SU-DHL-6 (cell line): Measurements from ENCODE around the gene SOX10.

Source experiments
- H2AFZ ChIP-seq: fragments of 200-600 bp; sonication (generic); 2 replicates; pipeline ENCODE4 v1.6.1; 2014; ENCODE audit warnings: low read depth, mild to moderate bottlenecking, moderate library complexity, mixed read lengths, antibody characterized with exemption, low read length; ENCODE audit not compliant: severe bottlenecking
- H3F3A ChIP-seq: fragments of 200-600 bp; shearing (Covaris generic); 2 replicates; pipeline ENCODE4 v1.6.0; 2016; ENCODE audit warnings: antibody characterized with exemption, mild to moderate bottlenecking; ENCODE audit not compliant: insufficient read depth
- H3K27ac ChIP-seq: fragments of 200-600 bp; sonication (generic); 2 replicates; pipeline ENCODE4 v1.5.1; 2016; ENCODE audit warnings: low read depth, mild to moderate bottlenecking, low read length, moderate library complexity, mixed read lengths
- H3K27me3 ChIP-seq: fragments of 200-600 bp; sonication (generic), shearing (Covaris generic); 2 replicates; pipeline ENCODE4 v1.6.0; 2014; ENCODE audit warnings: mild to moderate bottlenecking, low read length
- H3K36me3 ChIP-seq: fragments of 200-600 bp; sonication (generic); 2 replicates; pipeline ENCODE4 v1.6.1; 2014; ENCODE audit warnings: mild to moderate bottlenecking, low read length, mixed read lengths
- H3K4me2 ChIP-seq: fragments of 300-600, 200-600 bp; shearing (Covaris generic), sonication (generic); 2 replicates; pipeline ENCODE4 v1.6.0; 2014; ENCODE audit warnings: low read length, low read depth, mild to moderate bottlenecking; ENCODE audit not compliant: poor library complexity, severe bottlenecking
- H3K4me3 ChIP-seq: fragments of 200-600 bp; sonication (generic); 2 replicates; pipeline ENCODE4 v1.5.1; 2014; ENCODE audit warnings: antibody characterized with exemption, low read length, mild to moderate bottlenecking, mixed read lengths; ENCODE audit not compliant: insufficient read depth, poor library complexity, severe bottlenecking
- H3K79me2 ChIP-seq: fragments of 200-600 bp; sonication (generic); 2 replicates; pipeline ENCODE4 v1.6.1; 2014; ENCODE audit warnings: mild to moderate bottlenecking, low read length, moderate library complexity; ENCODE audit not compliant: insufficient read depth
- H3K9ac ChIP-seq: fragments of 200-600 bp; sonication (generic); 2 replicates; pipeline ENCODE4 v1.7.0; 2014; ENCODE audit warnings: mild to moderate bottlenecking, low read length
- H3K9me2 ChIP-seq: fragments of 200-600 bp; sonication (generic); replicated peaks from 2 replicates; pipeline ENCODE4 v1.6.1; 2014; ENCODE audit warnings: low read length; ENCODE audit not compliant: insufficient read depth
- H3K9me3 ChIP-seq: fragments of 200-600 bp; sonication (generic); 2 replicates; pipeline ENCODE4 v1.6.1; 2014; ENCODE audit warnings: low read length, mixed read lengths; ENCODE audit not compliant: insufficient read depth
- H4K20me1 ChIP-seq: fragments of 200-600 bp; sonication (generic); 2 replicates; pipeline ENCODE4 v1.6.1; 2014; ENCODE audit warnings: low read depth, mild to moderate bottlenecking, antibody characterized with exemption, low read length, moderate library complexity, mixed read lengths
- EZH2phosphoT487 ChIP-seq: fragments of 200-600 bp; sonication (generic), shearing (Covaris generic); conservative IDR thresholded peaks from 2 replicates; pipeline ENCODE4 v1.6.1; 2018; ENCODE audit warnings: mild to moderate bottlenecking, antibody characterized with exemption, low read length, moderate library complexity, mixed read lengths
- TF ChIP-seq, protein P1 (sequence below): fragments of 200-600 bp; sonication (generic); IDR thresholded peaks from one replicate; pipeline ENCODE4 v1.5.1; 2017; ENCODE audit warnings: antibody characterized with exemption, mild to moderate bottlenecking, low read length, moderate library complexity; ENCODE audit not compliant: insufficient read depth, poor library complexity, severe bottlenecking

SOX10 gene

GRCh38 chr22:38021206-38021605, 36.9 kb upstream of the SOX10 start:
- Histone ChIP-seq H3K4me3 (no peak overlapping the region), H3K27me3 (no peaks in the 10 kb centered on the region), H3F3A (no peaks in the 10 kb centered on the region), H2AFZ (no peak overlapping the region), H3K27ac (no peak overlapping the region), H3K79me2 (no peaks in the 10 kb centered on the region), H3K4me2 (no peak overlapping the region), H4K20me1 (no peaks in the 10 kb centered on the region), H3K9ac (no peak overlapping the region), H3K36me3 (no peaks in the 10 kb centered on the region), H3K9me2 (no peaks in the 10 kb centered on the region), H3K9me3 (no peaks in the 10 kb centered on the region)
- TF ChIP-seq, protein P1, sequence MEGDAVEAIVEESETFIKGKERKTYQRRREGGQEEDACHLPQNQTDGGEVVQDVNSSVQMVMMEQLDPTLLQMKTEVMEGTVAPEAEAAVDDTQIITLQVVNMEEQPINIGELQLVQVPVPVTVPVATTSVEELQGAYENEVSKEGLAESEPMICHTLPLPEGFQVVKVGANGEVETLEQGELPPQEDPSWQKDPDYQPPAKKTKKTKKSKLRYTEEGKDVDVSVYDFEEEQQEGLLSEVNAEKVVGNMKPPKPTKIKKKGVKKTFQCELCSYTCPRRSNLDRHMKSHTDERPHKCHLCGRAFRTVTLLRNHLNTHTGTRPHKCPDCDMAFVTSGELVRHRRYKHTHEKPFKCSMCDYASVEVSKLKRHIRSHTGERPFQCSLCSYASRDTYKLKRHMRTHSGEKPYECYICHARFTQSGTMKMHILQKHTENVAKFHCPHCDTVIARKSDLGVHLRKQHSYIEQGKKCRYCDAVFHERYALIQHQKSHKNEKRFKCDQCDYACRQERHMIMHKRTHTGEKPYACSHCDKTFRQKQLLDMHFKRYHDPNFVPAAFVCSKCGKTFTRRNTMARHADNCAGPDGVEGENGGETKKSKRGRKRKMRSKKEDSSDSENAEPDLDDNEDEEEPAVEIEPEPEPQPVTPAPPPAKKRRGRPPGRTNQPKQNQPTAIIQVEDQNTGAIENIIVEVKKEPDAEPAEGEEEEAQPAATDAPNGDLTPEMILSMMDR = no peak
- no peak for TF ChIP-seq EZH2phosphoT487

DNA sequence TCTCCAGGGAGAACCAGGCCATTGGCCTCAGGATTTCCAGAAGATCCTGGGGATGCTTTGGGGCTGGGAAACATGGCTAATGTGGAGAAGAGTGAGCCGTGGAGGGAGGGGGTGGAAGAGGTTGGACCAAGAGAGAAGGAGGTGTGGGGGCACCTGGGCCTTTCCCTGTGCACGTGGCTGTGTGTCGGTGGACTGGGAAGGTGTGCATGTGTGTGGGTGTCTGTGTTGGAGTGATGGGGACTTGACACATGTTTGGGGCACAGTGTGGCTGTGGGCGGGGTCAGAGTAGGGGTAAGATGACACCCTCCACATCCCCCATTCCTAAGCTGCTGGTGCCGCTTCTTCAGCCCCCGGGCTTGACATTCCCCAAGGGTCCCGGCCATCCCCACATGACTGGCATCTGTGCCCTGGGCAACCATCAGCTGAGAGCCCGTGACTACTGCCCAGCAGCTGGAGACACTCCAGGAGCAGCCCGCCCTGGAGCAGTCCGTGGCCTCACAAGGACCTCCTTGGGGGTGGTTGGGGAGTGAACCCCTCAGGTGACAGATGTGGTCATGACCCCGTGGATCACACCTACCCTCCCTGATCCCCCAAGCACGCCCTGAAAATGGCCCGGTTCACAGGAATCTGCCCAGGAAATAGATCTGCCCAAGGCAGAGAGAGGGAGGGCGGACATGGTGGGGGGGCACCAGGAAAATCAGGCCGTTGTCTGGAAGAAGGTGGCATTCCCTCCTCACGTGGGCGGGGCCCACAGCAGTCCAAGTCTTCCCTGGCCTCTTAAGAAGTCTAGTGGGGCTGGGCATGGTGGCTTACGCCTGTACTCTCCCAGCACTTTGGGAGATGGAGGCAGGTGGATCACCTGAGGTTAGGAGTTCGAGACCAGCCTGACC, 34.8 kb upstream of the SOX10 start:
- Histone ChIP-seq H3K27ac (no peak overlapping the region), H3K4me2 (no peak overlapping the region), H3K36me3 (no peaks in the 10 kb centered on the region), H3K27me3 (no peaks in the 10 kb centered on the region), H3K9ac (no peak overlapping the region), H4K20me1 (no peaks in the 10 kb centered on the region), H3F3A (no peaks in the 10 kb centered on the region), H3K9me3 (no peaks in the 10 kb centered on the region), H3K4me3 (no peak overlapping the region), H3K79me2 (no peaks in the 10 kb centered on the region), H3K9me2 (no peaks in the 10 kb centered on the region), H2AFZ (no peak overlapping the region)
- TF ChIP-seq, protein P1 = no peak
- no peak for TF ChIP-seq EZH2phosphoT487

GRCh38 chr22:38017939-38018885, 33.9 kb upstream of the SOX10 start:
- no peaks in the 10 kb centered on the region for H3K79me2 ChIP-seq
- H3K36me3 ChIP-seq = no peaks in the 10 kb centered on the region
- H3K9ac ChIP-seq = no peak overlapping the region
- H3F3A ChIP-seq = no peaks in the 10 kb centered on the region
- H3K9me2 ChIP-seq = no peaks in the 10 kb centered on the region
- no peak overlapping the region for H3K4me2 ChIP-seq
- no peak overlapping the region for H3K27ac ChIP-seq
- no peak for TF ChIP-seq EZH2phosphoT487
- TF ChIP-seq, protein P1 = no peak
- no peaks in the 10 kb centered on the region for H3K9me3 ChIP-seq
- no peak overlapping the region for H3K4me3 ChIP-seq
- no peak overlapping the region for H2AFZ ChIP-seq
- no peaks in the 10 kb centered on the region for H3K27me3 ChIP-seq
- no peaks in the 10 kb centered on the region for H4K20me1 ChIP-seq
